Measurements from ENCODE around the gene RFK.
A peak's percentile ranks its signal among the peaks of the same experiment; 100 is the strongest.

The RFK gene

GRCh38 chr9:76405868-76406267 is 11.6 kb upstream of the RFK start:
- DNase-seq: no peak

GRCh38 chr9:76405340-76405739 is 11.1 kb upstream of the RFK start:
- no peak for DNase-seq

GRCh38 chr9:76404401-76404800 is 10.2 kb upstream of the RFK start:
- no peak for DNase-seq

DNA sequence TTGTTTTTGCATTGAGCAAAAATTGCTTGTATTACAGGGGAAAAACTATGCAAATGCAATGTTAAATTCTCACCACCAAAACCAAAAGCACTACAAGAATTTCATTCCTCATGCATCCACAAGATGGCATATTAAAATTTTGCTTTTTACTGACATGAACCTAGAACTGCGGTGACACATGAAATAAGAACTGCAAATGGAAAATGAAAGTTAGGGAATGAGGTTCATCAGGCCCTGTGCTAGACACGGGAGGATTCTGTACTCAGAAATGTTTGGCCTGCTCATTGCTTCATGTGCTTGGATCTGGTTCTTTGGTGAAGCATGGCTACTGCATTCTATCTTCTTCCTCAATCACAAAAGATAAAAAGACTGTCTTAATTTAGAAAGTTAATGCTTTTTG is 9.1 kb upstream of the RFK start:
- DNase-seq: peak; percentile 16

DNA sequence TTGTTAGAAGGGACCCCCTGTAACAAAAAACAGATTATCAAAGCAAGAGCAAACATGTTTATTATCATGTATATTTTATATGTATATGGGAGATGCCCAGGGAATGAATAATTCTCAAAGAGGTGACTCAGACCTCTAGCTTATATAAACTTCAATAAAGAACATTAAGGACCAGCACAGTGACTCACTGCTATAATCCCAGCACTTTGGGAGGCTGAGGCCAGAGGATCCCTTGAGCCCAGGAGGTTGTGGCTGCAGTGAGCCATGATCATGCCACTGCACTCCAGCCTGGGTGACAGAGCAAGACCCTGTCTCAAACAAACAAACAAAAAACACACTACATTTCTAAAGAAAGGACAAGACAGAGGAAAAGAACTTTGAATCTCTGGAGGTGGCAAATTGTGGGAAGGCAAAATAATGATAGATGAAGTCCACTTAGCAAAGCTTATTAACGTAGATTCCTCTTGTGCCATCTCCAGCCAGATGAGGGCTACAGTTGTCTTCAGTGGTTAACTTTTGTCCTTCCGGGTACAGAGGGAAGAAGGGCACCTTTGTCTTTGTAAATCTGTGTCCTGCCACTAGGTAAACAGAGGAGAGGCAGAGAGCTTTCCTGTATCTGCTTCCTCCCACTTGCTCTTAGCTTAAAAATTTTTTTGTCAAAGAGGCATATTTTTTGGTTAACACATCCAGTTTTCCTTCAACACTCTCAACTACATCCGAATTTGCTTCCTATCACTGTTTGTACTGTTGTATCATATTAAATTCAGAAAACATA is 7.5 kb upstream of the RFK start:
- no peak for DNase-seq

DNA sequence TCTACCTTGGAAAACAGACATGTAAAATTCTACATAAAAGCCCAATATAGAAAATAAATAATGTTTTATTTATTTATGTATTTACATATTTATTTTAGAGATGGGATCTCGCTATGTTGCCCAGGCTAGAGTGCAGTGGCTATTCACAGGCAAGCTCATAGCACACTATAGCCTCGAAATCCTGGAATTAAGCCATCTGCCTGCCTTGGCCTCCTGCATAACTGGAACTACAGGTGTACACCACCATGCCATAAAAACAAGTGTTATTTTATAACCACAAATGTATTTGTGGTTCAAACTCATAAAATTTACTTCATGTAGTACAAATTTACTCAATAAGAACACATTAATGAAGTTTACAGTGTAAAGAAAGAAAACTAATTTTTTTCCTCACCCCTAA is 7.0 kb upstream of the RFK start:
- DNase-seq: no peak

GRCh38 chr9:76400534-76401096 is 6.4 kb upstream of the RFK start:
- no peak for DNase-seq

DNA sequence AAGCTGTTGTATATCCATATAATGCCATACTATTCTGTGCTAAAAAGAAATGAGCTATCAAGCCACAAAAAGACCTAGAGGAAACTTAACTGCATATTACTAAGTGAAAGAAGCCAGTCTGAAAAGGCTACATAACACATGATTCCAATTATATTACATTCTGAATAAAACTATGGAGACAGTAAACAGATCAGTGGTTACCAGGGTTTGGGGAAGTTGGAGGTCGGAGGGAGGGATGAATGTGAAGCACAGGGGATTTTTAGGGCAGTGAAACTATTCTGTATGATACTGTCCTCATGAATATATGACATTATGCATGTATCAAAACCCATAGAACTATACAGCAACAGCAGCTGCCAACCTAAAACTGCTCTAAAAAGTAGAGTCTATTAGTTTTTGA is 5.6 kb upstream of the RFK start:
- no peak for DNase-seq

- DNase-seq: no peak
These were observed 2.4 kb upstream of the RFK start for GRCh38 chr9:76396597-76396996.

DNA sequence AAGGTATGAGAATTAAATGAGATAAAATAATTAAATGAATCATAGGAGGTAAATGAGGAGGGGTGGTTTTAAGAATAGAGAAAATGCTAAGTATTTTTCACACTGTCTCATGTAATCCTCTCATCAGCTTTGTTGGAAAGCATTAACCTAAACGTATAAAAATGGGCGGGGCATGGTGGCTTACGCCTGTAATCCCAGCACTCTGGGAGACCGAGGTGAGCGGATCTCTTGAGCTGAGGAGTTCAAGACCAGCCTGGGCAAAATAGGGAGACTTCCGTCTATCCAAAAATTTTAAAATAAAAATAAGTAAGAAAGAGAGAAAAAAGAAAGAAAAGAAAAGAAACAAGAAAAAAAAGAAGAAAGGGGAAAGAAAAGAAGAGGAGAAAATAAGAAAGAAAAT is 1.9 kb upstream of the RFK start:
- no peak for DNase-seq

GRCh38 chr9:76395381-76395780 is 1.2 kb upstream of the RFK start:
- no peak for DNase-seq

DNA sequence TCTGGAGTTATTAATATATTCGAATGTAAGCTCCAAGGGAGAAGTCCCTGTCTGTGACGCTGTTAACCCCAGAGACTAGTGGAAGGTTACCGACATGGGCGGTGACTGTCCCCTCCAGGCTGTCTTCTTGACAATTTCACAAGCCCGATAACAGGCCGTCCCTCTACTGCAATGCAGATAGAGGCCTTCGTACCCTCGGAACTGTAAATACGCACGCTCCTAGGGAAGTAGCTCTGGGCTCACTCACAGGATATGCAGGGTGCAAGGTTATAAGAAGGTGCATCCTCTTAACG is 680 bp upstream of the RFK start:
- no peak for DNase-seq

- no peak for DNase-seq
These were observed 3.6 kb downstream of the RFK start for GRCh38 chr9:76390656-76391055.

DNA sequence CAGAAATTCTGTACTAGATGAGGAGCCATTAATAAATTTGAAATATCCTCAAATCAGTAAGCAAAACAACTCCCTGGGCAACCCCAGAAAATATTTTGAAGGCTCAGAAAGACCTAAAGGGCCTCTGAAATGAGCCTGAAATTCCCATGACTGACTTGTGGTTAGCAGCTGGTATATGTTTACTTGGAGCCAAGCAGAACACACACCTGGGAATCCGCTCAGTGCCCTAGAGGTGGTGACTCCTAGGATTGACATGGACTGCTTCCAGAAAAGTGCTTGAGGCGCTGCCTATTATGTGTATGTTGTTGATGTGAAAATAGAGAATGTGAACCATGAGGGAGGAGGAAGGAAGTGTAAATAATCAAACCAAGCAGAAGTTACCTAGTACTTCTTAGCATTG is 14.7 kb downstream of the RFK start:
- DNase-seq: no peak

DNA sequence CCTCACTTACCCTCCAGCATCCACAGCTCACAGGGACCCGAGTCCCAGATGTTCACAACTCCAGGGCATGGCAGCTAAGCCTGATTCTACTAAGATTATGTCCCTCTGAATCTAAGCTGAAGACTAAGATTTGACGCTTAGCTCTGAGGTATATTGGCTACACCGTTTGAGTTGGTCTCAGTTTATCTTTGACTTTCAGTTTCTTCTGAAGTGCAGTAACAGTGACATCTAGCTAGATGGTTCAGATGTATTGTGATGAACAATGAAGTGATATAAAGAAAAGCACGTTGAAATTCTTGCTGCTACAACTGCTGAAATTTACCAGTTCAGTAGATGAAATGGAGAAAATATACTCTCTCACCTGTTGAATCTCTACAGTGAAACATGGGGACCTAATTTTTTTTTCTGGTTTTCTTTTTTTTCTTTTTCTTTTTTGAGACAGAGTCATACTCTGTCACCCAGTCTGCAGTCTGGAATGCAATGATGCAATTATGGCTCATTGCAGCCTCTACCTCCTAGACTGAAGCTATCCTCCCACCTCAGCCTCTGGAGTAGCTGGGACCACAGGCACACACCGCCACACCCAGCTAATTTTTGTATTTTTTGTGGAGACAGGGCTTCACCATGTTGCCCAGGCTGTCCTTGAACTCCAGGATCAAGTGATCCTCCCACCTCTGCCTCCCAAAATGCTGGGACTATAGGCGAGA is 15.7 kb downstream of the RFK start:
- DNase-seq: no peak

DNA sequence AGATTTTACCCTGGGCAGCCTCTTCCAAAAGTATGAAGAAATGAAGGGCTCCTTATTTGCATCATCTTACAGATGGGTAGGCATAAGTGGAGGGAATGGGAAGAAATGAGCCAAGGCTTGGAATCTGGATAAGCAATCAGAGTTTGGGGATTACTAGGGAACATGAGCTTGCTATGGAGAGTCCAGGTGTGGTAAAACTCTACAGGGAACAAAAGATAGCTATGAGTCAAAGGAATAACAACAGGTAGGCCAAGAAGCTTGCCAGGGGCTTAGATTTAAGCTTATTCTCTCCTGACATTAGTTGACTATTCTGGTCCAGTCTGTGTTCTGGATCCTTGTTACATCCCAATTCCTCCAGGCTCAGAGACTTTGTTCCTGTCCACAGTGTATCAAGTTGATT is 16.4 kb downstream of the RFK start:
- no peak for DNase-seq

GRCh38 chr9:76374783-76375559 is 19.3 kb downstream of the RFK start:
- no peak for DNase-seq

DNA sequence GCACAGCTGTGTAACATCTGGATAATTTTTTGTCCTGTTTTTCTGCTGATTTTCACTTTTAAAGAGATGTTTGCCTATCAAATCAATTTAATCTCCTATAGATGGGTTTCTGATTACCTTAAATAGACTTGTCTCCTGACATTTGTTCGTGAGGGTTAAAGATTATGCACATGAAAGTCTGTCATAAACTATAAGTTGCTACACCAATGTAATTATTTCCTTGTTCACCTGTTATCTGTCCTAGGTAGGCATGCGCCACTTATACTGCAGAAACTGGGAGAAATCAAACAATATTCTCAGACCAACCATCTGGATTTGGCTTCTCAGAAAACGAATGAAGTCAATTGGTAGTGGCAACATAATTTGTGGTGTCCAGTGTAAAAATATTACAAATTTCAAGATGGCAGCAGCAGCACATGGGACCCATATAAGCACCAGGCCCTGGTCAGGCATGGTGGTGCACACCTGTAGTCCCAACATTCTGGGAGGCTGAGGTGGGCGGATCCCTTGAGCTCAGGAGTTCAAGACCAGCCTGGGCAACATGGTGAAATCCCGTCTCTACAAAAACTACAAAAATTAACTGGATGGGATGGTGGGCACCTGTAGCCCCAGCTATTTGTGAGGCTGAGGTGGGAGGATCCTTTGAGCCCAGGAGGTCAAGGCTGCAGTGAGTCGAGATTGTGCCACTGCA is 20.3 kb downstream of the RFK start:
- DNase-seq: no peak

DNA sequence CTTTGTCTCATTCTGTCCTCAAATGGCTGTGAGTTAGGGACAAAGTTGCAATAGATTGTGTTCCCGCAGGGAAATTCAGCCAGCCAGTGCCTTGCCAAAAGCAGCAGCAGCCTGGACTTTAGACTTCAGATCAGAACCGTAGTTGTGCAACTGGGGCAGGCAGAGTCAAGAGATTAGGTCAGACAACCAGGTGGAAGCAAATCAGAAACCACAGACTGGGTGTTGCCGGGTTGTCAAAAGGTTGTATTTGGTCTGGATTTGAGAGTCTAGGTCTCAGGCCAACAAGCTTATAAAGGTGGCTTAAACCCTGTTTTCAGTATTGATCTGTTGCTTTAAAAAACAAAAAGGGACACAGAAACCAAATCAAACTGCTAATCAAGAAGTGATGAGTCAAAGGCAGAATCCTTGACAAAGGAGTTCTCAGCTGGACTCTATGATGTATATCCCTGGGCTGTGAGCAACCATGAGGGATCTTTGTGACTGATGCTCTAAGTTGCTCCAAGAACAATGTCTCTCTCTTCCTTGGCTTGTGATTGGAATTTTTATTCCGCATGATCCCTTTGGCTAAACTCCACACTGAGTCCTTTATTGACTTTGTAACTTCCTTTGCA is 20.9 kb downstream of the RFK start:
- DNase-seq: no peak

DNA sequence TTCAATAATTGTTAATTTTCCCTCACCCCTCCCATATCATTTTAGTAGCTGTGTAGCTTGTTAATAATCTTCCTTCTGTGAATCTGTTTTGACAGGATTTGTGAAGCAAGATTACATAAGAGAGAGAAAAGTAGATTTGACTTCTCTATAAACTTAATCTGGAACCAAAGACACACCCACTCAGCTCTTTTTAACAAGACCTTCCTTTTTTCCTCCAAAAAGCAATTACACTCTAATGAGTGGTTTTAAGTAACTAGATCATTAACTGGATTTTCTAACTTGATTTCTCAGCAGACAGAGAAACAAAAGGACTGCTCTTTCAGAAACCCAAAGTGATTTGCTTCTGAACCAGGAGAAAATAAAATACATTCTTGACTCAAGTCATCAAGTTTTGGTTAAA is 21.9 kb downstream of the RFK start:
- no peak for DNase-seq

- no peak for DNase-seq
These were observed 22.3 kb downstream of the RFK start for GRCh38 chr9:76371901-76372300.

- DNase-seq: no peak
These were observed 23.7 kb downstream of the RFK start for GRCh38 chr9:76370396-76371023.
